ENCODE results near the gene MCTP1.

Gene MCTP1

DNA sequence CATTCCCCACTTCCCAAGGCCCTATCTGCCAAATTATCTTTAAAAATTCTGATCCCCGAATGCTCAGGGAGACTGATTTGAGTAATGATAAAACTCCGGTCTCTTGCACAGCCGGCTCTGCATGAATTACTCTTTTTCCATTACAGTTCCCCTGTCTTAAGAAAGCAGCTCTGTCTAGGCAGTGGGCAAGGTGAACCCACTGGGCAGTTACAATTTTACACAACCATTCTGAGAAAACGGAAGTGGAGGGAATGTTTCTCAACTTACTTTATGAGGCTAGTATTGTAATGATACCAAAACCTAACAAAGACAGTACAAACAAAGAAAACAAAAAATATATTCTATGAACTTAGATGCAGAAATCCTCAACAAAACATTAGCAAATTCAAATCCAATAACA, 100.0 kb downstream of the MCTP1 start:
- Histone ChIP-seq H3K4me2 (ENCODE audit: low read length) (no peak overlapping the region), H3K27ac (no peak overlapping the region), H3K27me3 (ENCODE audit: control insufficient read depth, insufficient read depth, low read length) (no peaks in the 10 kb centered on the region), H3K4me1 (no peaks in the 10 kb centered on the region), H3K9ac (no peak overlapping the region), H2AFZ (no peak overlapping the region), H3K36me3 (ENCODE audit: control insufficient read depth, insufficient read depth, low read length) (no peaks in the 10 kb centered on the region), H3K4me3 (ENCODE audit: low read depth, low read length) (no peak overlapping the region), H3K79me2 (no peaks in the 10 kb centered on the region), H3K9me3 (ENCODE audit: control insufficient read depth, low read length) (no peaks in the 10 kb centered on the region)
- TF ChIP-seq CTCF (IDR thresholded peaks at IDR 0.05) = no peak

- no peaks in the 10 kb centered on the region for H3K79me2 ChIP-seq
- no peaks in the 10 kb centered on the region for H3K4me1 ChIP-seq
- no peak overlapping the region for H2AFZ ChIP-seq
- no peak overlapping the region for H3K4me2 ChIP-seq (ENCODE audit: low read length)
- H3K9ac ChIP-seq = no peak overlapping the region
- H3K27ac ChIP-seq = no peak overlapping the region
- H3K27me3 ChIP-seq (ENCODE audit: control insufficient read depth, insufficient read depth, low read length) = no peaks in the 10 kb centered on the region
- no peaks in the 10 kb centered on the region for H3K36me3 ChIP-seq (ENCODE audit: control insufficient read depth, insufficient read depth, low read length)
- no peaks in the 10 kb centered on the region for H3K9me3 ChIP-seq (ENCODE audit: control insufficient read depth, low read length)
- TF ChIP-seq CTCF (IDR thresholded peaks at IDR 0.05) = no peak
- no peak overlapping the region for H3K4me3 ChIP-seq (ENCODE audit: low read depth, low read length)
Observed at GRCh38 chr5:95181644-95182043, 103.2 kb downstream of the MCTP1 start.

- Histone ChIP-seq H3K9me3 (ENCODE audit: control insufficient read depth, low read length) (no peaks in the 10 kb centered on the region), H3K79me2 (no peaks in the 10 kb centered on the region), H3K4me3 (ENCODE audit: low read depth, low read length) (no peak overlapping the region), H3K4me2 (ENCODE audit: low read length) (no peak overlapping the region), H3K36me3 (ENCODE audit: control insufficient read depth, insufficient read depth, low read length) (no peaks in the 10 kb centered on the region), H2AFZ (no peak overlapping the region), H3K4me1 (no peaks in the 10 kb centered on the region), H3K27ac (no peak overlapping the region), H3K9ac (no peak overlapping the region), H3K27me3 (ENCODE audit: control insufficient read depth, insufficient read depth, low read length) (no peaks in the 10 kb centered on the region)
- TF ChIP-seq CTCF (IDR thresholded peaks at IDR 0.05) = no peak
Observed at GRCh38 chr5:95178046-95178651, 106.7 kb downstream of the MCTP1 start.

DNA sequence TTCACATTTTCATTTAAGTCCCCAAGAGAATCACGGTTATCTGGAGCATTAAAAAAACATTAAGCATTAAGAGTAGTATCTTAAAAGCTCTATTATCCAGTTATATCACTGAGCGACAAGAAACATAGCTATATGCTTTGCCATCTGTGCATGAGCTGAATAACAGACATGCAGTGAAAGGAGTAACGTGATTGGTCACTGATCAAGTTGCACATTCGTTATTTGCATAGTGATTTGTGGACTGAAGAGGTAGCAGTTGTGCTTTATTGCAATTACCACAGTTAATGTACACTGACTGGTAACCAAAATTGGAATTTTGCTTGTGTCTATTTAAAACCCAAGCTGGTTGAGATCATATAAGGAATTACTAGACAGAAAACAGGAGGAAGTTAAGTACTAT, 107.4 kb downstream of the MCTP1 start:
- Histone ChIP-seq H3K27ac (no peak overlapping the region), H3K27me3 (ENCODE audit: control insufficient read depth, insufficient read depth, low read length) (no peaks in the 10 kb centered on the region), H3K9ac (no peak overlapping the region), H3K79me2 (no peaks in the 10 kb centered on the region), H3K36me3 (ENCODE audit: control insufficient read depth, insufficient read depth, low read length) (no peaks in the 10 kb centered on the region), H2AFZ (no peak overlapping the region), H3K9me3 (ENCODE audit: control insufficient read depth, low read length) (no peaks in the 10 kb centered on the region), H3K4me1 (no peaks in the 10 kb centered on the region), H3K4me2 (ENCODE audit: low read length) (no peak overlapping the region), H3K4me3 (ENCODE audit: low read depth, low read length) (no peak overlapping the region)
- TF ChIP-seq CTCF (IDR thresholded peaks at IDR 0.05) = no peak

GRCh38 chr5:95175106-95175505, 109.8 kb downstream of the MCTP1 start:
- H3K27ac ChIP-seq = no peak overlapping the region
- H3K9ac ChIP-seq = no peak overlapping the region
- no peak overlapping the region for H3K4me2 ChIP-seq (ENCODE audit: low read length)
- no peaks in the 10 kb centered on the region for H3K4me1 ChIP-seq
- no peak overlapping the region for H2AFZ ChIP-seq
- H3K36me3 ChIP-seq (ENCODE audit: control insufficient read depth, insufficient read depth, low read length) = no peaks in the 10 kb centered on the region
- H3K4me3 ChIP-seq (ENCODE audit: low read depth, low read length) = no peak overlapping the region
- H3K27me3 ChIP-seq (ENCODE audit: control insufficient read depth, insufficient read depth, low read length) = no peaks in the 10 kb centered on the region
- no peaks in the 10 kb centered on the region for H3K79me2 ChIP-seq
- TF ChIP-seq CTCF (IDR thresholded peaks at IDR 0.05) = no peak
- H3K9me3 ChIP-seq (ENCODE audit: control insufficient read depth, low read length) = no peaks in the 10 kb centered on the region

All from parathyroid adenoma (tissue), 2 donors.